A673 (cell line): ENCODE results near the gene SCAF1.

Experiments
- CTCF ChIP-seq: fragments of 300-800, 200-600 bp; sonication (generic); conservative IDR thresholded peaks from 2 replicates; pipeline ENCODE4 v1.5.1; 2017; ENCODE audit warnings: low read depth, mild to moderate bottlenecking, antibody characterized with exemption, low read length, moderate library complexity, mixed read lengths
- EZH2 ChIP-seq: fragments of 200-600 bp; sonication (generic); IDR thresholded peaks from 2 replicates; pipeline ENCODE4 v1.6.1; 2017; ENCODE audit warnings: borderline replicate concordance, low read depth, mild to moderate bottlenecking, mixed read lengths, antibody characterized with exemption, low read length; ENCODE audit not compliant: poor library complexity, severe bottlenecking

DNA sequence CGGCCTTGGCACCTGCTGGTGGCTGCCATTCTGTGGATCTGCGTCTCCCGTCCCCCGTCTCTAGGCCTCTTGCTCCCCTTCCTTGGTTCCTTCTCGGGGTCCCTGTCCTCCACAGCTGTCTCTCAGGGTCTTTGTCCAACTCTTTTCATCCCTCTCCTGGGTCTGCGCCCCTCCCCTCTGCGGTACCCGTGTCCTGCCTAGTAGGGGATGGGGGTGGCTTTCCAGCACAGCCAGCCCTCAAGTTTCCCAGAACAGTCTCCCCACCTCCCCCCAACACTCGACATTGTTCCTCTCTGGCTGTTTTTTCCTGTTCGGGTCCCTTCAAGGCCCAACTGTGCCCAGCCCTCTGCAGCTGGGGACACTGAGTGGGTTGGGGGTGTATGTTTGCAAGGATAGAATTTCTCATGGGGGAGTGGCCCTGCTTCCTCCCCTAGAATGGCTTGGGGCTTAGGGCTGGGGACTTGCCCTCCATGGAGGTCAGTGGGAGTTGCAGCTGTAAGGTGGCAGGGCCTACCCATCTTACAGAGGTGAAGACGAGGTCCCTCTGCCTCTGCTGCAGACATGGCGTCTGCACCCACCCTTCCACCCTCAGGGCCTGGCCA, 46.6 kb downstream of the SCAF1 start:
- TF ChIP-seq EZH2, result no peak
- TF ChIP-seq CTCF, result no peak
